GM19043 (cell line): ENCODE measurements around the gene NOD1.

Source experiments
- ATAC-seq: cut with Tn5 transposase; IDR thresholded peaks from one replicate; pipeline ENCODE4 v1.9.1; 2021; ENCODE audit warnings: low read depth; ENCODE audit not compliant: unreplicated experiment

Gene NOD1

GRCh38 chr7:30378275-30378674, 100.3 kb downstream of the NOD1 start:
- ATAC-seq = no peak
